ENCODE results near the gene NHLRC4.
A peak's percentile ranks its signal among the peaks of the same experiment; 100 is the strongest.

The NHLRC4 gene

GRCh38 chr16:590188-590814 lies 23.5 kb downstream of the NHLRC4 start:
- no peaks in the 10 kb centered on the region for H3K9me3 ChIP-seq (ENCODE audit: insufficient read depth, low read length)
- peaks cover 23% of the 10 kb centered on the region for H3K36me3 ChIP-seq (ENCODE audit: insufficient read depth, insufficient read length, low read length)
- DNase-seq (ENCODE audit: low read depth, low spot score) = no peak
- TF ChIP-seq SUZ12 (IDR thresholded peaks at IDR 0.05; ENCODE audit: extremely low read depth, insufficient read depth, insufficient read length) (no peak), YY1 (IDR thresholded peaks at IDR 0.05; ENCODE audit: insufficient read depth, insufficient read length) (no peak), ZNF274 (IDR thresholded peaks at IDR 0.05; ENCODE audit: low read depth, low read length) (no peak)
- peak overlapping the region; percentile 99 for H3K9ac ChIP-seq (ENCODE audit: insufficient read length, low read depth)
- H3K4me3 ChIP-seq (ENCODE audit: insufficient read length, low read depth) = peak overlapping the region; percentile 94
- H3K27me3 ChIP-seq (ENCODE audit: insufficient read depth, insufficient read length) = peaks cover 70% of the 10 kb centered on the region
- H3K4me1 ChIP-seq (ENCODE audit: insufficient read depth, insufficient read length) = peaks cover 20% of the 10 kb centered on the region

GRCh38 chr16:590815-591200 lies 24.0 kb downstream of the NHLRC4 start:
- Histone ChIP-seq H3K4me1 (ENCODE audit: insufficient read depth, insufficient read length) (peaks cover 20% of the 10 kb centered on the region), H3K9ac (ENCODE audit: insufficient read length, low read depth) (peak overlapping the region; percentile 99), H3K4me3 (ENCODE audit: insufficient read length, low read depth) (peak overlapping the region; percentile 94), H3K9me3 (ENCODE audit: insufficient read depth, low read length) (no peaks in the 10 kb centered on the region), H3K36me3 (ENCODE audit: insufficient read depth, insufficient read length, low read length) (peaks cover 23% of the 10 kb centered on the region), H3K27me3 (ENCODE audit: insufficient read depth, insufficient read length) (peaks cover 67% of the 10 kb centered on the region)
- TF ChIP-seq ZNF274 (IDR thresholded peaks at IDR 0.05; ENCODE audit: low read depth, low read length) (no peak), YY1 (IDR thresholded peaks at IDR 0.05; ENCODE audit: insufficient read depth, insufficient read length) (no peak), SUZ12 (IDR thresholded peaks at IDR 0.05; ENCODE audit: extremely low read depth, insufficient read depth, insufficient read length) (no peak)
- DNase-seq (ENCODE audit: low read depth, low spot score) = no peak

- H3K4me1 ChIP-seq (ENCODE audit: insufficient read depth, insufficient read length) = peaks cover 19% of the 10 kb centered on the region
- peaks cover 65% of the 10 kb centered on the region for H3K27me3 ChIP-seq (ENCODE audit: insufficient read depth, insufficient read length)
- no peaks in the 10 kb centered on the region for H3K9me3 ChIP-seq (ENCODE audit: insufficient read depth, low read length)
- no peak overlapping the region for H3K4me3 ChIP-seq (ENCODE audit: insufficient read length, low read depth)
- H3K36me3 ChIP-seq (ENCODE audit: insufficient read depth, insufficient read length, low read length) = peaks cover 27% of the 10 kb centered on the region
- TF ChIP-seq ZNF274 (IDR thresholded peaks at IDR 0.05; ENCODE audit: low read depth, low read length) (no peak), SUZ12 (IDR thresholded peaks at IDR 0.05; ENCODE audit: extremely low read depth, insufficient read depth, insufficient read length) (no peak), YY1 (IDR thresholded peaks at IDR 0.05; ENCODE audit: insufficient read depth, insufficient read length) (no peak)
- DNase-seq (ENCODE audit: low read depth, low spot score) = no peak
- H3K9ac ChIP-seq (ENCODE audit: insufficient read length, low read depth) = no peak overlapping the region
Measured at GRCh38 chr16:591231-591630, 24.4 kb downstream of the NHLRC4 start.

GRCh38 chr16:591892-592517 lies 25.2 kb downstream of the NHLRC4 start:
- H3K36me3 ChIP-seq (ENCODE audit: insufficient read depth, insufficient read length, low read length) = peaks cover 34% of the 10 kb centered on the region
- H3K9me3 ChIP-seq (ENCODE audit: insufficient read depth, low read length) = no peaks in the 10 kb centered on the region
- TF ChIP-seq SUZ12 (IDR thresholded peaks at IDR 0.05; ENCODE audit: extremely low read depth, insufficient read depth, insufficient read length) = no peak
- no peak for TF ChIP-seq ZNF274 (IDR thresholded peaks at IDR 0.05; ENCODE audit: low read depth, low read length)
- no peak for TF ChIP-seq YY1 (IDR thresholded peaks at IDR 0.05; ENCODE audit: insufficient read depth, insufficient read length)
- peaks cover 59% of the 10 kb centered on the region for H3K27me3 ChIP-seq (ENCODE audit: insufficient read depth, insufficient read length)
- H3K4me3 ChIP-seq (ENCODE audit: insufficient read length, low read depth) = no peak overlapping the region
- no peak for DNase-seq (ENCODE audit: low read depth, low spot score)
- peak overlapping the region; percentile 42 for H3K9ac ChIP-seq (ENCODE audit: insufficient read length, low read depth)
- H3K4me1 ChIP-seq (ENCODE audit: insufficient read depth, insufficient read length) = peaks cover 15% of the 10 kb centered on the region

GRCh38 chr16:592518-593306 lies 25.9 kb downstream of the NHLRC4 start:
- Histone ChIP-seq H3K4me3 (ENCODE audit: insufficient read length, low read depth) (no peak overlapping the region), H3K9me3 (ENCODE audit: insufficient read depth, low read length) (no peaks in the 10 kb centered on the region), H3K4me1 (ENCODE audit: insufficient read depth, insufficient read length) (peaks cover 13% of the 10 kb centered on the region), H3K9ac (ENCODE audit: insufficient read length, low read depth) (no peak overlapping the region), H3K36me3 (ENCODE audit: insufficient read depth, insufficient read length, low read length) (peaks cover 34% of the 10 kb centered on the region), H3K27me3 (ENCODE audit: insufficient read depth, insufficient read length) (peaks cover 59% of the 10 kb centered on the region)
- DNase-seq (ENCODE audit: low read depth, low spot score) = no peak
- TF ChIP-seq YY1 (IDR thresholded peaks at IDR 0.05; ENCODE audit: insufficient read depth, insufficient read length) (no peak), SUZ12 (IDR thresholded peaks at IDR 0.05; ENCODE audit: extremely low read depth, insufficient read depth, insufficient read length) (no peak), ZNF274 (IDR thresholded peaks at IDR 0.05; ENCODE audit: low read depth, low read length) (no peak)

GRCh38 chr16:593406-593805 lies 26.6 kb downstream of the NHLRC4 start:
- Histone ChIP-seq H3K9me3 (ENCODE audit: insufficient read depth, low read length) (no peaks in the 10 kb centered on the region), H3K4me3 (ENCODE audit: insufficient read length, low read depth) (no peak overlapping the region), H3K36me3 (ENCODE audit: insufficient read depth, insufficient read length, low read length) (peaks cover 30% of the 10 kb centered on the region), H3K9ac (ENCODE audit: insufficient read length, low read depth) (no peak overlapping the region), H3K27me3 (ENCODE audit: insufficient read depth, insufficient read length) (peaks cover 59% of the 10 kb centered on the region), H3K4me1 (ENCODE audit: insufficient read depth, insufficient read length) (peaks cover 9% of the 10 kb centered on the region)
- no peak for DNase-seq (ENCODE audit: low read depth, low spot score)
- TF ChIP-seq YY1 (IDR thresholded peaks at IDR 0.05; ENCODE audit: insufficient read depth, insufficient read length) (no peak), ZNF274 (IDR thresholded peaks at IDR 0.05; ENCODE audit: low read depth, low read length) (no peak), SUZ12 (IDR thresholded peaks at IDR 0.05; ENCODE audit: extremely low read depth, insufficient read depth, insufficient read length) (no peak)

GRCh38 chr16:593807-594206 lies 27.0 kb downstream of the NHLRC4 start:
- Histone ChIP-seq H3K27me3 (ENCODE audit: insufficient read depth, insufficient read length) (peaks cover 59% of the 10 kb centered on the region), H3K9ac (ENCODE audit: insufficient read length, low read depth) (no peak overlapping the region), H3K9me3 (ENCODE audit: insufficient read depth, low read length) (no peaks in the 10 kb centered on the region), H3K4me3 (ENCODE audit: insufficient read length, low read depth) (no peak overlapping the region), H3K36me3 (ENCODE audit: insufficient read depth, insufficient read length, low read length) (peaks cover 32% of the 10 kb centered on the region), H3K4me1 (ENCODE audit: insufficient read depth, insufficient read length) (peaks cover 9% of the 10 kb centered on the region)
- DNase-seq (ENCODE audit: low read depth, low spot score) = no peak
- TF ChIP-seq YY1 (IDR thresholded peaks at IDR 0.05; ENCODE audit: insufficient read depth, insufficient read length) = no peak
- no peak for TF ChIP-seq ZNF274 (IDR thresholded peaks at IDR 0.05; ENCODE audit: low read depth, low read length)
- TF ChIP-seq SUZ12 (IDR thresholded peaks at IDR 0.05; ENCODE audit: extremely low read depth, insufficient read depth, insufficient read length) = no peak
